SW480 (cell line): ENCODE measurements around the gene LIF.

ENCODE experiments used
- DNase-seq: peaks from one replicate; pipeline ENCODE4 v3.0.0-alpha.2; 2016; ENCODE audit warnings: low spot score

Gene LIF

GRCh38 chr22:30245985-30246813 is at the start of gene LIF:
LIF (minus strand) TSS chr22:30246759; CDS start chr22:30246695, 64 bp downstream.
- DNase-seq, result peak; percentile 65

DNA sequence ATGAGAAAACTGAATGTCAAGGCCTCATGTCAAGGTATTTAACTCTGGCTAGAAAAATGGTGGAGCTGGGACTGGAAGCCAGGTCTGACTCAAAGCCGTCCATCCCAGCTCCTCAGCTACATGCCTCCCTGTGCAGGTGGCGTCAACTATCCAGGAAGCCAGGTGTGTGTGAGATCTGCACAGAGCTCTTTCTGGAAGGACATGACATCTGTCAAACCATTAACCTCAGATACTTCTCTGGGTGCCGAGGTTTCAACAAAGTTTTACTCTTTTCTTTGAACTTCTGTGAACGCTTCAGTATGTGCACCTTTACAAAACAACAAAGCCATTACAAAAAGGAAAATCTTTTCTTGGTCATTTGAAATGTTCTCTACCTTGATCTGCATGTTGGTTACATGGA is 49.8 kb upstream of the LIF start:
- no peak for DNase-seq

- no peak for DNase-seq
Measured at GRCh38 chr22:30295576-30295975, 49.0 kb upstream of the LIF start.

- no peak for DNase-seq
Measured at GRCh38 chr22:30294830-30295229, 48.3 kb upstream of the LIF start.

GRCh38 chr22:30294066-30294465 is 47.5 kb upstream of the LIF start:
- DNase-seq, result no peak

GRCh38 chr22:30293026-30293425 is 46.5 kb upstream of the LIF start:
- no peak for DNase-seq

DNA sequence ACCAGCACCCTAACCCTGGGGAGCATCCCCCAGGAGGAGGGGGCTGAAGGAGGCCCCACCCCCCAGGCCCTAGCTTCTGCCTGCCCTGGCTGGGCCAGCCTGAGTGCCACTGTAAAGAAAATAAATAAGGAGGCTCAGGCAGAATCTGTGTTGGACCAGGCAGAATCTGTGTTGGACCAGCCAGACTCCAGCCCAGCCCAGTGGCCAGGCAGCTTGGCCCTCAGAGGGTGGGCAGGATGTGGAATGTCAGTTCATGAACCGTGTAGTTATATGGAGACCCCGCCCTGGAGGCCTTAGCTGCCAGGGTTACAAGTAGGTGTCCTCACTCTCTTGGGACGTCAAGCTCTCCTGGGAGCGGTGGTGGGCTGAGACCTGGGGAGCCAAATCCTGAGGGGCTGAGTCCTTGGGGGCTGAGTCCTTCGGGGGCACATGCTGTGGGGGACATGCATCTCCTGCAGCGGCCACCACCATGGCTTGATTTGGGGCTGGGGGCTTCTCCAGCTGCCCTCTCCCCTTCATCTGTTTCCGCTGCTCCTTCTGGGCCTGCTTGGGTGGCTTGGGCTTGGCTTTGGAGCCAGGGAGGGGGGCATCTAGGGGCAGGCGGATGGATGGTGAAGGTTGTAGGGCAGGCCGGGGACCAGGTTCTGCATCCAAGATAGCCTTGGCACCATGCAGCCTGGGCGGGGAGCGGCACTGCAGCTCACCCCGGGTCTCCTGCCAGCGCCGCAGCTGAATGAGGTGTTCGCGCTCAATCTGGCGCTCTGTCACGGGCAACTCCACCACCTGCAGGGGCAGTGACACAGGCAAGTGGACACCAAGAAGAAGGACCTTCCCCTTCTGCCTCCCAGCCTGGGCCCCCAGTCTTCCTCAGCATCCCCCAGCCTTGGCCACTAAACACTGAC is 45.8 kb upstream of the LIF start:
- no peak for DNase-seq

DNA sequence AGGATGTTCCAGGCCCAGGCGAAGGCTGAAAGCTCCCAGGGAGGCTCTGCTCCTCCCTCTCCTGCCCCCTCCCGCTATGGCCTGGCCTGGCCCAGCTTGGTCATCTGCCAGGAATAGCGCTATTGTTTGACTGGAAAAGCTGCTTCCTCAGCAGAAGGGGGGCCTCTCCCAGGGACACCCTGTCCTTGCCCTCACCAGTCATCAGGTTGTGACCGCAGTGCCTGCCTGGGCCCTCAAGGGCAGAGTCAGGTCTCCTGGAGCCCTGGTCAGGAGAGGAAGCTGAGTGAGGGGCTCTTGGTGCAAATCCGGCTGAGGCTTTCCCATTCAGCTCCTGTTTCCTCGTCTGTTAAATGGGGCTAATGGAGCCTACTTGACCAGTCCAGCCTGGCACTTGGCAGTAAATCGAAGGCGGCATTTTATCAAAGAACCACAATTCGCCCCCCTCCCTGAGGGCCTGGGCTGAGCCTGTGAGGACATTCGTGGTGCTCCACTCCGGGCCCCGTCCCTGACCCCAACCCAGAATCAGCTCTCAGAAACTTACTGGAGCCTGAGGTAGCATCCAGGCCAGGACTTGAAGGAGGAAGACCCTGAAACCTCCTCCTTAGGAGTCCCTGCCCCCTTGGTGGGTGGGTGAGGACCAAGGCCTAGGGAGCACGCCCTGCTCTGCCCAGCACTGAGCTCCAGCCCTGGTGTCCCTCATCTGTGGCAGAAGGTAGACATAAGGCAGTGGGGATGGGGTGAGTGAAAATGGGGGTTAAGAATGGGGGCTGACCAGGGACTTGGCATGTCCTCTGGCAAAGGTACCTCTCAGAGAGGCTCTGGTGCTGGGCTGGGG is 44.7 kb upstream of the LIF start:
- no peak for DNase-seq

- peak; percentile 68 for DNase-seq
Measured at GRCh38 chr22:30290342-30291057, 43.9 kb upstream of the LIF start.

DNA sequence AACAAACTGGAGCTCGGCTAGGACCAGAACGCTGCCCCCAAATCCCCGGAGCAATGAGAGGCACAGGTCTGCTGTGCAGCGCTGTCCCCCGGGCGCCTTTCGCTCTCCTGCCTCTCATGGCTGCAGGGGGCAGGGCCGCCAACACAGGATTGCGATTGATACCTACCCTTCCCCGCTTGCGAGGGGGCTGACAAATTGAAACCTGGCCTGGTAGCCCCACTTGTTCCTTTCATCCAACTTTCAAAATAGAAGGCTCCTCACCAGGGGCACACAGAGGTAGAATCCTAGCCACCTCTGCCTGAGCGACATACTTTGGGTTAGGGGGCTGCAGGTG is 43.4 kb upstream of the LIF start:
- DNase-seq, result no peak

GRCh38 chr22:30289141-30289979 is 42.8 kb upstream of the LIF start, which contains the start of gene CASTOR1:
CASTOR1 (minus strand) TSS chr22:30289505; CDS start chr22:30289497, 8 bp downstream.
- DNase-seq, result peak; percentile 96

- DNase-seq, result no peak
Measured at GRCh38 chr22:30288419-30289140, 42.0 kb upstream of the LIF start.

GRCh38 chr22:30287648-30288418 is 41.3 kb upstream of the LIF start:
- peak; percentile 70 for DNase-seq

GRCh38 chr22:30286813-30287647 is 40.5 kb upstream of the LIF start:
- no peak for DNase-seq

GRCh38 chr22:30286331-30286730 is 39.8 kb upstream of the LIF start:
- no peak for DNase-seq

GRCh38 chr22:30285846-30286200 is 39.3 kb upstream of the LIF start:
- no peak for DNase-seq

DNA sequence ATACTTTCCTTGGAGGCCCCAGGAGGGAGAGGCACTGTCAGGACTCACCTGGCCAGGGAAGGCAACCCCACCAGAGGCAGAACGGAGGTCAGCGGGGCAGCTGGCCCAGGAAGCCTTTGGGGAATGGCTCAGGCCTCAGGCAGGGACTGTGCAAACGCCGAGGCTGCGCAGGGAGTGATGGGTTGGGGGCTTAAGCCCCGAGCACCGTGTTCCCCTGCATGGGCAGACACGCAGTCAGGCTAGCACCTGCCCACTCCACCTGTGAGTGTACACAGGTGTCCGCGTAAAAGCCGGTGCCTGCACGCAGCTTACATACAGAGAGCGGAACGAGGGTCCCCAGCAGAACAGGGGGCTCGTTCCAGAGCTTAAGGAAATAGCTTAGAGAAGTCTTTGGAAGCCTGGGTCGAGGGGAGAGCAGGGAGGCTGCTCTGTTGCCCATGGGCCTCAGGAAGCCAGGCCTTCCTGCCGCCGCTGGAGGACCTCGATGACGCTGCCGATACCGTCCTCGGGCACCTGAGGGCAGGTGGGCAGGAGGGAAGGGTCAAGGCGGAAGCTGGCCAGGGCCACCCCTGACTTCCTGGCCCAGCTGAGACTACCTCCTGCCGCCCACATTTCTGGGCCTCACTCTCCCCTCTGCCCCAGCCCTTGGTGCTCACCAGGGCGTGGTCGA is 38.8 kb upstream of the LIF start:
- DNase-seq, result no peak

GRCh38 chr22:30284666-30285065 is 38.1 kb upstream of the LIF start:
- DNase-seq, result no peak
